ENCODE results near the gene GRIK1. TPM values are rescaled to one million over a fixed set of nuclear protein-coding genes. Genes with fewer than 3 reads are reported as not detected.

The GRIK1 gene
- total RNA-seq, 1 donor from 2014 or later, result 0.39 TPM

DNA sequence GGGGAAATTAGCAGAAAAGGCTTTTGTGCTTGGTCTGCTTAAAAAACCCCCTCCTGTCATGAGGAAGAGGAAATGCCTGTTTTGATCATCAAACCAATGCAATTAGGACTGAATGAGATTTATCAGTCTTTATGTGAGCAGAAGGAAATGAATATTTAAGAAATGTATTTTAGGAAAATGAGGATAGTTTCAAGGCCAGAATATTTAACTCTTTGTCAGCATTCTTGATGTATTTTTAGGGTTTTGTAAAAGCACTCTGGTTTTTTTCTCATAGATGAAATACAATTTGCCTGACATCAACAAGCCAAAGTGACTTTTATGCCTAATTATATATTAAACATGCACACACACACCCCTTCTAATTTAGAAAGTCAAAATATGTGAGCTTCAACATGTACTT lies 213.8 kb downstream of the GRIK1 start:
- H3K36me3 Mint-ChIP-seq (ENCODE audit: unreplicated experiment), result no peaks in the 10 kb centered on the region

DNA sequence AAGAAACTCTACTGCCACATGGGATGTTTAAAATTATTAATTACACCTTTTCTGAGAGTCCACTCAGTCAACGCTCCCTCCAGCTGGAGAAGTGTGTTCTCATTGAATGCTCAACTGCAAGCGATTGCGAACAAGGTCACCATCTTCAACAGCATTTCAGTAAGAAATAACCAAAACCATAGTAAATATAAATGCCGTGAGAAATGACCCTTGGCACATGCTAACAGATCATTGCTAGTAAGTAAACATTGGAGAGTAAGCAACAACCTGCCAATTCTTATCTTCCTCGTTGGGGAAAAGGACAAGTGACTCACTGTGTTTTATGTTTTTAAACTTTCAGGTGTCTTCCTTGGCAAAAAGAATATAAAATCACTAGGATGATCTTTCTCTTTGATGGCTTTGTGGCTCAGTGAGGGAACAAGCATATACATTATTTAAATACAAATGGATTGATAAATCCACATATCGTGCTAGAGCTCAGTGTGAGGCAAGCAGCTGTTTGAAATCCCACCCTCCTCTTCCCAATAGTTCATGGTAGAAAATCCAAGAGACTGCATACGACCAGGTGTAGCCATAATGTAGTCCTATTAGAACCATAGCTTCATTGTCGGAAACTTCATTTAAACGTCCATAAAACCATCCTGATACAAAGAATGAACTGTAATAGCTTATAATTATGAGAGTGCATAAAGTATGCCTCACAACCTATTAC lies 214.6 kb downstream of the GRIK1 start:
- Mint-ChIP-seq H3K27ac (ENCODE audit: unreplicated experiment) (no peak overlapping the region), H3K4me3 (ENCODE audit: unreplicated experiment) (no peak overlapping the region), H3K9me3 (ENCODE audit: unreplicated experiment) (no peaks in the 10 kb centered on the region), H3K27me3 (ENCODE audit: unreplicated experiment) (no peaks in the 10 kb centered on the region), H3K36me3 (ENCODE audit: unreplicated experiment) (no peaks in the 10 kb centered on the region), H3K4me1 (ENCODE audit: low read depth, unreplicated experiment) (no peaks in the 10 kb centered on the region)
- DNase-seq, result no peak
- TF ChIP-seq, protein P1, sequence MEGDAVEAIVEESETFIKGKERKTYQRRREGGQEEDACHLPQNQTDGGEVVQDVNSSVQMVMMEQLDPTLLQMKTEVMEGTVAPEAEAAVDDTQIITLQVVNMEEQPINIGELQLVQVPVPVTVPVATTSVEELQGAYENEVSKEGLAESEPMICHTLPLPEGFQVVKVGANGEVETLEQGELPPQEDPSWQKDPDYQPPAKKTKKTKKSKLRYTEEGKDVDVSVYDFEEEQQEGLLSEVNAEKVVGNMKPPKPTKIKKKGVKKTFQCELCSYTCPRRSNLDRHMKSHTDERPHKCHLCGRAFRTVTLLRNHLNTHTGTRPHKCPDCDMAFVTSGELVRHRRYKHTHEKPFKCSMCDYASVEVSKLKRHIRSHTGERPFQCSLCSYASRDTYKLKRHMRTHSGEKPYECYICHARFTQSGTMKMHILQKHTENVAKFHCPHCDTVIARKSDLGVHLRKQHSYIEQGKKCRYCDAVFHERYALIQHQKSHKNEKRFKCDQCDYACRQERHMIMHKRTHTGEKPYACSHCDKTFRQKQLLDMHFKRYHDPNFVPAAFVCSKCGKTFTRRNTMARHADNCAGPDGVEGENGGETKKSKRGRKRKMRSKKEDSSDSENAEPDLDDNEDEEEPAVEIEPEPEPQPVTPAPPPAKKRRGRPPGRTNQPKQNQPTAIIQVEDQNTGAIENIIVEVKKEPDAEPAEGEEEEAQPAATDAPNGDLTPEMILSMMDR (IDR thresholded peaks at IDR 0.05; ENCODE audit: partially characterized antibody, unreplicated experiment), result no peak

More for the DNA sequence above, 213.8 kb downstream of the GRIK1 start:
- no peak overlapping the region for H3K27ac Mint-ChIP-seq (ENCODE audit: unreplicated experiment)
- DNase-seq, result no peak
- H3K9me3 Mint-ChIP-seq (ENCODE audit: unreplicated experiment), result no peaks in the 10 kb centered on the region
- no peaks in the 10 kb centered on the region for H3K4me1 Mint-ChIP-seq (ENCODE audit: low read depth, unreplicated experiment)
- no peaks in the 10 kb centered on the region for H3K27me3 Mint-ChIP-seq (ENCODE audit: unreplicated experiment)
- H3K4me3 Mint-ChIP-seq (ENCODE audit: unreplicated experiment), result no peak overlapping the region
- TF ChIP-seq, protein P1 (IDR thresholded peaks at IDR 0.05; ENCODE audit: partially characterized antibody, unreplicated experiment), result no peak

DNA sequence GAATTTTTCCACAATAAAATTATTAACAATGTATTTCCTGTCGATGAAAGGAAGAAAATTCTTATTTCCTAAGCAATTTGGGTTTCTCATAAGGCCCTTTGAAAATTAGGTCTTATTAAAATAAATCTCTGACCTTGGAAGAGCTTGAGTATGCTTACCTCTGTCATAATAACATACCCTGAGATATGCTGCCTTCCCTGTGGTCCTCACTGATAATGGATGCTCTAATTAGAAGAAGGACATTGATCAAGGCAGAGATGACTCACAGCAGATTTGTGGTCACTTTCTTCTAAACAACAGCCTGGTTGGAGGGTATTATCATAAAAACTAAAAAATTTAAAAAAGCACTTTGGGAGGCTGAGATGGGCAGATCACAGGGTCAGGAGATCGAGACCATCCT lies 217.8 kb downstream of the GRIK1 start:
- no peaks in the 10 kb centered on the region for H3K4me1 Mint-ChIP-seq (ENCODE audit: low read depth, unreplicated experiment)
- no peak overlapping the region for H3K27ac Mint-ChIP-seq (ENCODE audit: unreplicated experiment)
- no peak for DNase-seq
- TF ChIP-seq, protein P1 (IDR thresholded peaks at IDR 0.05; ENCODE audit: partially characterized antibody, unreplicated experiment), result no peak
- H3K9me3 Mint-ChIP-seq (ENCODE audit: unreplicated experiment), result no peaks in the 10 kb centered on the region
- H3K4me3 Mint-ChIP-seq (ENCODE audit: unreplicated experiment), result no peak overlapping the region
- no peaks in the 10 kb centered on the region for H3K36me3 Mint-ChIP-seq (ENCODE audit: unreplicated experiment)
- no peaks in the 10 kb centered on the region for H3K27me3 Mint-ChIP-seq (ENCODE audit: unreplicated experiment)

DNA sequence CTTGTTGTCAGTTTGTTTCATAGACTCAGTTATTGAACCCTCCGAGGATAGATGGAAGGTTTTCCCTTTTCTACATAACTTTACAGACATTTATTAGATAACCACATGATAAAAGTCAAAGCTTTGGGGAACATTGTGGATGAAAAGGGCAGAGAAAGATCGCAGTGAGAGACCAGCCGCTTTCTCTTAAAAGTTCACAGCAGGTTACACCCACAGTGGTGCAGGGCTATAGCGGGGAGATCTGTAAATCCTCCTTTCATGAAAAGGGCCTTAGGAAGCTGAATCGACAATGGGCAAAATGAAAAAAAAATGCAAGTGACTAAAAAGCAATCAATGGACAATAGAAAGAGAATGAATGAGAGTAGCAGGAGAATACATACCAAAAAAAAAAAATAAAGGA lies 218.6 kb downstream of the GRIK1 start:
- no peak overlapping the region for H3K4me3 Mint-ChIP-seq (ENCODE audit: unreplicated experiment)
- TF ChIP-seq, protein P1 (IDR thresholded peaks at IDR 0.05; ENCODE audit: partially characterized antibody, unreplicated experiment), result no peak
- H3K27me3 Mint-ChIP-seq (ENCODE audit: unreplicated experiment), result no peaks in the 10 kb centered on the region
- no peak overlapping the region for H3K27ac Mint-ChIP-seq (ENCODE audit: unreplicated experiment)
- DNase-seq, result no peak
- no peaks in the 10 kb centered on the region for H3K4me1 Mint-ChIP-seq (ENCODE audit: low read depth, unreplicated experiment)
- H3K9me3 Mint-ChIP-seq (ENCODE audit: unreplicated experiment), result peaks cover 3% of the 10 kb centered on the region
- peaks cover 4% of the 10 kb centered on the region for H3K36me3 Mint-ChIP-seq (ENCODE audit: unreplicated experiment)

DNA sequence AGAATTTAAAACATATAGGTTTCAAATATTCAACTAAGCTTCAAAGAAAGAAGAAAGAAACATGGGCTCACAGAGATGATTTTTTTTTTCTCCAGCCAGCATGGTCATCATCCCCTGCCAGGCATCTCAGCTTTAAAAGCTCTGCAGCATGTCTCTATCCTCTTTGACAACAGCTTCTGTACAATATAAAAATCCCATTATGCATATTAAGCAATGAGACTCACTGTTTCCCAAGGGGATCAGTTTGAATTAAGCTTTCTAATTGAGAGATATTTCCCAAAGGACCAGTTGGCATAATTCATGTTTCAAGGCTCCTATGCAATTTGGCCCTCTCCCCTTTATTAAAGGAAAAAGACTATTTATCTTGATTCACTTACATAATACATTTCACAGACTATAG lies 220.3 kb downstream of the GRIK1 start:
- Mint-ChIP-seq H3K27ac (ENCODE audit: unreplicated experiment) (no peak overlapping the region), H3K9me3 (ENCODE audit: unreplicated experiment) (peaks cover 4% of the 10 kb centered on the region), H3K27me3 (ENCODE audit: unreplicated experiment) (peaks cover 2% of the 10 kb centered on the region), H3K36me3 (ENCODE audit: unreplicated experiment) (peaks cover 9% of the 10 kb centered on the region), H3K4me3 (ENCODE audit: unreplicated experiment) (no peak overlapping the region), H3K4me1 (ENCODE audit: low read depth, unreplicated experiment) (no peaks in the 10 kb centered on the region)
- DNase-seq, result no peak
- TF ChIP-seq, protein P1 (IDR thresholded peaks at IDR 0.05; ENCODE audit: partially characterized antibody, unreplicated experiment), result no peak
